ENCODE data around the gene RBM47. TPM values are rescaled to one million over a fixed set of nuclear protein-coding genes. Genes with fewer than 3 reads are reported as not detected.

Gene RBM47
- total and polyA plus RNA-seq, 4 experiments from 2014 or later, result 0.10 to 1.5 (median 0.87) TPM

GRCh38 chr4:40473578-40474388 lies 155.9 kb downstream of the RBM47 start:
- no peak overlapping the region for H3K27ac Mint-ChIP-seq
- POLR2A ChIA-PET (ENCODE audit: partially characterized antibody), result no interaction called here

DNA sequence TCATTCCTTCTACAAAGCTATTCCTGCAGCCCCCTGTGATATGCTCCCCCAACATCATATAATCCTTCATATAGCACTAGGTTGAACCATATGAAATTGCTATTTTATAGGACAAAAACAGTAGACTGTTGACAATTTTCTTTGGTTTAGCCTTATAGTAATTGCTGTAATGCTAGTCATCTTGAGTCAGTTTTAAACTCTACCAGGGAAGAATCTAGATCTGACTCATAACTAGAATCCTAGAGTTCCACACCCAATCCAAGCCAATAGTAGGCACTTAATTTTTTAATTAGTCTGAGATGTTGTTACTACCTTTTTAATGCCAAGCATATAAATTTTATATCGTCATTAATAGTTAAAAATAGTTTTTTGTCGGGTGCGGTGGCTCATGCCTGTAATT lies 157.7 kb downstream of the RBM47 start:
- H3K27me3 Mint-ChIP-seq, result peaks cover 1% of the 10 kb centered on the region in 2 donors
- H3K9me3 Mint-ChIP-seq, result no peaks in the 10 kb centered on the region
- H3K9me3 ChIP-seq (ENCODE audit: control insufficient read depth in 1 of 2, low read length in 2 of 2), result no peaks in the 10 kb centered on the region
- no peaks in the 10 kb centered on the region for H3K27me3 ChIP-seq (ENCODE audit: insufficient read depth, low read length)
- no peaks in the 10 kb centered on the region for H3K36me3 ChIP-seq (ENCODE audit: insufficient read depth, low read length)
- H3K4me3 ChIP-seq (ENCODE audit: low read length in 2 of 2), result no peak overlapping the region
- ChIA-PET CTCF (ENCODE audit: partially characterized antibody) (no interaction called here), POLR2A (ENCODE audit: partially characterized antibody) (no interaction called here)
- no peaks in the 10 kb centered on the region for H3K36me3 Mint-ChIP-seq
- H3K4me1 Mint-ChIP-seq, result peaks cover 4 to 7% (median 4%) of the 10 kb centered on the region in 4 donors
- no peaks in the 10 kb centered on the region for H3K4me1 ChIP-seq (ENCODE audit: insufficient read depth, low read length)
- intact Hi-C loops (cut with micrococcal nuclease), result no loop called here
- H3K4me3 Mint-ChIP-seq, result no peak overlapping the region
- DNase-seq, result no peak
- no peak overlapping the region for H3K27ac Mint-ChIP-seq
- H3K27ac ChIP-seq (ENCODE audit: low read depth, low read length), result no peak overlapping the region

More at GRCh38 chr4:40473578-40474388, 155.9 kb downstream of the RBM47 start:
- H3K4me3 Mint-ChIP-seq, result peak overlapping the region in 3 of 8 donors; percentile 28 to 40 (median 32)
- Histone ChIP-seq H3K27me3 (ENCODE audit: insufficient read depth, low read length) (no peaks in the 10 kb centered on the region), H3K4me1 (ENCODE audit: insufficient read depth, low read length) (no peaks in the 10 kb centered on the region), H3K9me3 (ENCODE audit: control insufficient read depth in 1 of 2, low read length in 2 of 2) (no peaks in the 10 kb centered on the region), H3K27ac (ENCODE audit: low read depth, low read length) (no peak overlapping the region), H3K4me3 (ENCODE audit: low read length in 2 of 2) (no peak overlapping the region), H3K36me3 (ENCODE audit: insufficient read depth, low read length) (no peaks in the 10 kb centered on the region)
- intact Hi-C loops (cut with micrococcal nuclease), result no loop called here
- H3K9me3 Mint-ChIP-seq, result no peaks in the 10 kb centered on the region
- peaks cover 4 to 7% (median 4%) of the 10 kb centered on the region in 4 donors for H3K4me1 Mint-ChIP-seq
- H3K36me3 Mint-ChIP-seq, result no peaks in the 10 kb centered on the region
- H3K27me3 Mint-ChIP-seq, result peaks cover 1% of the 10 kb centered on the region in 2 donors
- no peak for DNase-seq
- CTCF ChIA-PET (ENCODE audit: partially characterized antibody), result interaction anchor here (1.0 kb wide), 1 partner anchor 11 kb away, joined by 4 read pairs; no protein-coding TSS in a partner anchor

GRCh38 chr4:40466789-40467188 lies 162.9 kb downstream of the RBM47 start:
- Histone ChIP-seq H3K4me1 (ENCODE audit: insufficient read depth, low read length) (no peaks in the 10 kb centered on the region), H3K4me3 (ENCODE audit: low read length in 2 of 2) (no peak overlapping the region), H3K27ac (ENCODE audit: low read depth, low read length) (no peak overlapping the region), H3K36me3 (ENCODE audit: insufficient read depth, low read length) (no peaks in the 10 kb centered on the region), H3K27me3 (ENCODE audit: insufficient read depth, low read length) (no peaks in the 10 kb centered on the region), H3K9me3 (ENCODE audit: control insufficient read depth in 1 of 2, low read length in 2 of 2) (no peaks in the 10 kb centered on the region)
- intact Hi-C loops (cut with micrococcal nuclease), result no loop called here
- DNase-seq, result no peak
- ChIA-PET POLR2A (ENCODE audit: partially characterized antibody) (no interaction called here), CTCF (ENCODE audit: partially characterized antibody) (no interaction called here)
- no peak overlapping the region for H3K27ac Mint-ChIP-seq
- no peaks in the 10 kb centered on the region for H3K9me3 Mint-ChIP-seq
- H3K27me3 Mint-ChIP-seq, result peaks cover 0 to 1% of the 10 kb centered on the region in 2 donors
- no peak overlapping the region for H3K4me3 Mint-ChIP-seq
- H3K4me1 Mint-ChIP-seq, result no peaks in the 10 kb centered on the region
- H3K36me3 Mint-ChIP-seq, result no peaks in the 10 kb centered on the region

GRCh38 chr4:40462326-40462725 lies 167.3 kb downstream of the RBM47 start:
- H3K4me1 ChIP-seq (ENCODE audit: insufficient read depth, low read length), result no peaks in the 10 kb centered on the region
- Mint-ChIP-seq H3K27ac (no peak overlapping the region), H3K27me3 (peaks cover 0 to 1% of the 10 kb centered on the region in 2 donors), H3K4me3 (no peak overlapping the region), H3K4me1 (no peaks in the 10 kb centered on the region), H3K9me3 (no peaks in the 10 kb centered on the region), H3K36me3 (no peaks in the 10 kb centered on the region)
- intact Hi-C loops (cut with micrococcal nuclease), result no loop called here
- no peak overlapping the region for H3K27ac ChIP-seq (ENCODE audit: low read depth, low read length)
- no peak overlapping the region for H3K4me3 ChIP-seq (ENCODE audit: low read length in 2 of 2)
- ChIA-PET POLR2A (ENCODE audit: partially characterized antibody) (no interaction called here), CTCF (ENCODE audit: partially characterized antibody) (interaction anchor here (0.7 kb wide), 1 partner anchor 300 kb away, joined by 3 read pairs; no protein-coding TSS in a partner anchor)
- H3K9me3 ChIP-seq (ENCODE audit: control insufficient read depth in 1 of 2, low read length in 2 of 2), result no peaks in the 10 kb centered on the region
- DNase-seq, result no peak
- no peaks in the 10 kb centered on the region for H3K36me3 ChIP-seq (ENCODE audit: insufficient read depth, low read length)
- no peaks in the 10 kb centered on the region for H3K27me3 ChIP-seq (ENCODE audit: insufficient read depth, low read length)

DNA sequence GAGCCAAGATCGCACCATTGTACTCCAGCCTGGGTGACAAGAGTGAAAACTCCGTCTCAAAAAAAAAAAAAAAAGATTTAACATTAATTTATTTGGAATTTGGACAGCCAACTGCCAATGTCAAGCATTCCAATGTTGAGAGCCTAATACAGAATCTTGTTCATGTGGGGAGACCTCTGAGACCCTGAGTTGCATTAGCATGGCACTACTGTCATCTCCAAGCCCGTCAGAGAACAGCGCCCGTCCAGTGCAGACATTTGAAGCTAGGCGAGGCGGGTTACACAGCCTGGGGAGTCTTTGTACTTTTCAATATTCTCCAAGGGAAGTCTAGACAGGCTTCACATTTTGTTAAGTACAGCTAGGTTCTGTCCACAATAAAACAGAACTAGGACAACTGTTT lies 167.8 kb downstream of the RBM47 start:
- no peaks in the 10 kb centered on the region for H3K4me1 Mint-ChIP-seq
- H3K4me3 Mint-ChIP-seq, result no peak overlapping the region
- ChIA-PET POLR2A (ENCODE audit: partially characterized antibody) (no interaction called here), CTCF (ENCODE audit: partially characterized antibody) (interaction anchor here (0.7 kb wide), 1 partner anchor 299 kb away, joined by 3 read pairs; no protein-coding TSS in a partner anchor)
- H3K36me3 ChIP-seq (ENCODE audit: insufficient read depth, low read length), result no peaks in the 10 kb centered on the region
- H3K4me3 ChIP-seq (ENCODE audit: low read length in 2 of 2), result no peak overlapping the region
- H3K27ac Mint-ChIP-seq, result peak overlapping the region in 1 of 7 donors; percentile 29
- no peaks in the 10 kb centered on the region for H3K9me3 ChIP-seq (ENCODE audit: control insufficient read depth in 1 of 2, low read length in 2 of 2)
- peaks cover 0 to 1% of the 10 kb centered on the region in 2 donors for H3K27me3 Mint-ChIP-seq
- intact Hi-C loops (cut with micrococcal nuclease), result no loop called here
- no peaks in the 10 kb centered on the region for H3K4me1 ChIP-seq (ENCODE audit: insufficient read depth, low read length)
- H3K27ac ChIP-seq (ENCODE audit: low read depth, low read length), result no peak overlapping the region
- H3K27me3 ChIP-seq (ENCODE audit: insufficient read depth, low read length), result no peaks in the 10 kb centered on the region
- DNase-seq, result no peak
- H3K9me3 Mint-ChIP-seq, result no peaks in the 10 kb centered on the region
- H3K36me3 Mint-ChIP-seq, result no peaks in the 10 kb centered on the region

GRCh38 chr4:40461062-40461461 lies 168.6 kb downstream of the RBM47 start:
- ChIA-PET CTCF (ENCODE audit: partially characterized antibody) (no interaction called here), POLR2A (ENCODE audit: partially characterized antibody) (no interaction called here)
- intact Hi-C loops (cut with micrococcal nuclease), result no loop called here
- Mint-ChIP-seq H3K27ac (no peak overlapping the region), H3K9me3 (no peaks in the 10 kb centered on the region), H3K4me3 (no peak overlapping the region), H3K4me1 (no peaks in the 10 kb centered on the region), H3K36me3 (no peaks in the 10 kb centered on the region), H3K27me3 (peaks cover 0 to 1% of the 10 kb centered on the region in 2 donors)
- H3K27ac ChIP-seq (ENCODE audit: low read depth, low read length), result no peak overlapping the region
- H3K4me3 ChIP-seq (ENCODE audit: low read length in 2 of 2), result no peak overlapping the region
- H3K9me3 ChIP-seq (ENCODE audit: control insufficient read depth in 1 of 2, low read length in 2 of 2), result no peaks in the 10 kb centered on the region
- H3K27me3 ChIP-seq (ENCODE audit: insufficient read depth, low read length), result no peaks in the 10 kb centered on the region
- no peaks in the 10 kb centered on the region for H3K4me1 ChIP-seq (ENCODE audit: insufficient read depth, low read length)
- no peak for DNase-seq
- H3K36me3 ChIP-seq (ENCODE audit: insufficient read depth, low read length), result no peaks in the 10 kb centered on the region

GRCh38 chr4:40458683-40459082 lies 171.0 kb downstream of the RBM47 start:
- no peaks in the 10 kb centered on the region for H3K4me1 Mint-ChIP-seq
- no peaks in the 10 kb centered on the region for H3K9me3 ChIP-seq (ENCODE audit: control insufficient read depth in 1 of 2, low read length in 2 of 2)
- H3K36me3 Mint-ChIP-seq, result no peaks in the 10 kb centered on the region
- intact Hi-C loops (cut with micrococcal nuclease), result no loop called here
- H3K27me3 Mint-ChIP-seq, result peaks cover 0 to under 1% of the 10 kb centered on the region in 2 donors
- H3K27ac Mint-ChIP-seq, result no peak overlapping the region
- DNase-seq, result no peak
- H3K27ac ChIP-seq (ENCODE audit: low read depth, low read length), result no peak overlapping the region
- no peak overlapping the region for H3K4me3 Mint-ChIP-seq
- no peaks in the 10 kb centered on the region for H3K36me3 ChIP-seq (ENCODE audit: insufficient read depth, low read length)
- no peak overlapping the region for H3K4me3 ChIP-seq (ENCODE audit: low read length in 2 of 2)
- no peaks in the 10 kb centered on the region for H3K9me3 Mint-ChIP-seq
- ChIA-PET CTCF (ENCODE audit: partially characterized antibody) (no interaction called here), POLR2A (ENCODE audit: partially characterized antibody) (no interaction called here)
- no peaks in the 10 kb centered on the region for H3K4me1 ChIP-seq (ENCODE audit: insufficient read depth, low read length)
- H3K27me3 ChIP-seq (ENCODE audit: insufficient read depth, low read length), result no peaks in the 10 kb centered on the region
